Stimulated activated naive CD4-positive, alpha-beta T cell treated with Interleukin-2 at 50 U/mL for 16 hours (primary cell): Measurements from ENCODE around the gene GPR31.
"Not testable (repeated sequence)": the region's sequence is repeated elsewhere in the genome, so short reads cannot be mapped to it uniquely, and the experiment has no call there.

Source experiments
- DNase-seq: peaks from one replicate; lab custom pipeline; 2025; lab: John Stamatoyannopoulos, UW

The GPR31 gene

GRCh38 chr6:167167699-167168098, 9.9 kb upstream of the GPR31 start:
- DNase-seq: not testable (repeated sequence)

GRCh38 chr6:167165858-167166471, 8.2 kb upstream of the GPR31 start:
- no peak for DNase-seq

DNA sequence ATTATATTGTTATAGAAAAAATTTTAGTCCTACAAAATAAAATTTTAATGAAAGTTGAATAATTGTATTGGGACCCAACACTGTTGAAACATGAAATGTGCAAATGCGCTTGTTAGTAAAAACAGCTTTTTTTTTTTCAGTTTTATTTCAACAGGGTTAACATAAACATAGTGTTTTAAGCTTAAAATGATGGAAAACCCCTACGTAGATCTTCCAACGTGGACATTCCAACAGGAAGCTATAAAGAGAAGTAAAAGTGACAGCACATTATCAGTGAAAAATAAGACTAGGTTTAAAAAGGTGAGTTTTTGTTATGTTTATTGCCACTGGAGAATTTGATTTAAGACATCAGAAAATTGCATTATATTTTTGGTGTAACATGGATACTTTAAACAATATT, 6.5 kb upstream of the GPR31 start:
- no peak for DNase-seq

- no peak for DNase-seq
Observed at GRCh38 chr6:167163476-167164011, 5.8 kb upstream of the GPR31 start.

GRCh38 chr6:167162591-167162990, 4.8 kb upstream of the GPR31 start:
- DNase-seq: no peak

DNA sequence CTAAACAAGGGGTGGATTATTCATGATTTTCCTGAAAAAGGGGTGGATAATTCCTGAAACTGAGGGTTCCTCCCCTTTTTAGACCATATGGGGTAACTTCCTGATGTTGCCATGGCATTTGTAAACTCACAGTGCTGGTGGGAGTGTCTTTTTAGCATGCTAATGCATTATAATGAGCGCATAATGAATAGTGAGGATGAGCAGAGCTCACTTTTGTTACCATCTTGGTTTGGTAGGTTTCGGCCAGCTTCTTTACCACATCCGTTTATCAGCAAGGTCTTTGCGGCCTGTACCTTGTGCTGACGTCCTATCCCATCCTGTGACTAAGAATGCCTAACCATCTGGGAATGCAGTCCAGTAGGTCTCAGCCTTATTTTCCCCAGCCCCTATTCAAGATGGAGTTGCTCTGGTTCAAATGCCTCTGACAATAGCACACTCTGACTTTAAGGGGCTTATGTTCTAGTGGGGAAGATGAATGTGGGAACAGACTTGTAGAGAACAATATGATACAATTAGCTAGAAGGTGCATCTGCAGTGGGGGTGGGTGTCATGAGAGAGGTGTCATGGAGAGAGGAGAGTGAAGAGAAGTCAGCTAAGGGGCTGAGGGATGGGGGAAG, 4.2 kb upstream of the GPR31 start:
- DNase-seq: no peak

GRCh38 chr6:167157414-167157813, 366 bp downstream of the GPR31 start:
- DNase-seq: no peak

GRCh38 chr6:167154895-167155294, 2.9 kb downstream of the GPR31 start:
- DNase-seq: no peak

DNA sequence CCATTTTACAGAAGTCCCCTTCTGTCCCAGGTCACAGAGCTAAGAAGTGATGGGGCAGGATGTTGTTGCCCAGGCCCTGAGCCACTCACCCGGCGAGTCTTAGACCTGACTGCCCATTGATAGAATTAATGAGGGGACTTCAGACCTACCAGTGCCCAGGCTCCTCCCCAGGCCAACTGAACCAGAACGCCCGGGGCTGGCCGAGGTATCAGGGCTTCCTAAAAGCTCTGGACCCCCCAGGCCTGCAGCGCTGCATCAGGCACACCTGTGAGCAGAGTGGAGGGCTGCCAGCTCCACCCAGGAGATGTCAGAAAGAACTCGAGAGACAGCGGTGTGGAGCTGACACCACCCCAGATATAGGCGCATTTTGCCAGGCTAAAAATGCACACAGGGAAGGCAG, 3.5 kb downstream of the GPR31 start:
- no peak for DNase-seq

DNA sequence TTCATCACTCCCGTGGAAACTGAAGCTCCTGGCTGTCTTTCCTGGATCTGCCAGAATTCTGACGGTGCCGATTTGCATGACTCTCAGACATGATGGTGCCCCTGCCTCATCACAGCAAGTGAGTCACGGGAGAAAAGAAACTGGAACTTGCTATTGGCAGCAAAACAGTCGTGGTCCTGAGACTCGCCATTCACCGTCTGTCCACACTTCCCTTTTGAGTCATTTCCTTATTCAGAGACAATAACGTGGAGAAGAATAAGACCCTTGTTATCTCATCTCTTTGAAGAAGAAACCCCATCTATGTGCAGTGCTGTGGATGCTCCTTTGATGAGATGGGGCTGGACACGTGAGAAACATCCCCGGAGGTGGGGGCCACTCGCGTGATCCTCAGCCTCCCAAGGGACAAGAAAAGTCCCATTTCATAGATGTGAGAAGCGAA, 4.2 kb downstream of the GPR31 start:
- DNase-seq: peak; percentile 9

DNA sequence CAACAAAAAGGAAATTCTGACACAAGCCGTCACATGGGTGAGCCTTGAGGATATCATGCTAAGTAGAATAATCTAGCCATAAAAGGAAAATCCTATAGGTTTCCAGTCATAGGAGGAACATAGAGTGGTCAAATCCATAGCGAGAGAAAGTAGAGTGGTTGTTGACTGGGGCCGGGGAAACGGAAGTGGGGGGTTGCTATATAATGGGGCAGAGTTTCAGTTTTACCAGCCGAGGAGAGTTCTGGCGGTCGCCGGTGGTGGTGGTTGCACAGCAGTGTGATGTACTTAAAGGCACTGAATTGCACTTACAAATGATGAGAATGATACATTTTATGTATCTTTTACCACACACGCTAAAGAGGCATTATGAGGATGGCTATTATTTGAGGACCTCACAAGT, 4.9 kb downstream of the GPR31 start:
- peak; percentile 15 for DNase-seq

GRCh38 chr6:167151648-167152047, 6.1 kb downstream of the GPR31 start:
- DNase-seq: no peak

- peak; percentile 12 for DNase-seq
Observed at GRCh38 chr6:167150941-167151549, 6.7 kb downstream of the GPR31 start.

DNA sequence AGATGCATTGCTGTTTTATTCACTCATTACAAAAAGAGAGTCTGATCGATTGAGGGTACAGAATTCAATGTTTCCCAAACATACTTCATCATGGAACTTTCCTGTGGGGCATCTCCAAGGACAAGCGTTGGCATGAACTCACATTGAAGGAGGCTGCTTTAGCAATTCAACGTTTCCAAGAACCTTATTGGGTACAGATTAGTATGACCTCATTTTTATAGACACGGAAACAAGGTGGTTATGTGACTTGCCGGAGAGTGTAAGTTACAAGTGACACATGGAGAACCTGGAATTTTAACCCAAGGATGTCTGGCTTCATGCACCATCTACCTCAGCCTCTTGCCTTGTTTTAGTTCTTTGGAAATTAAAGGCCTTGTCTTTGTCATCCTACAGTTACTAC, 8.8 kb downstream of the GPR31 start:
- no peak for DNase-seq

- no peak for DNase-seq
Observed at GRCh38 chr6:167148021-167148420, 9.8 kb downstream of the GPR31 start.

GRCh38 chr6:167146977-167147376, 10.8 kb downstream of the GPR31 start:
- DNase-seq: no peak

- no peak for DNase-seq
Observed at GRCh38 chr6:167146135-167146534, 11.6 kb downstream of the GPR31 start.

- DNase-seq: no peak
Observed at GRCh38 chr6:167145461-167145860, 12.3 kb downstream of the GPR31 start.

DNA sequence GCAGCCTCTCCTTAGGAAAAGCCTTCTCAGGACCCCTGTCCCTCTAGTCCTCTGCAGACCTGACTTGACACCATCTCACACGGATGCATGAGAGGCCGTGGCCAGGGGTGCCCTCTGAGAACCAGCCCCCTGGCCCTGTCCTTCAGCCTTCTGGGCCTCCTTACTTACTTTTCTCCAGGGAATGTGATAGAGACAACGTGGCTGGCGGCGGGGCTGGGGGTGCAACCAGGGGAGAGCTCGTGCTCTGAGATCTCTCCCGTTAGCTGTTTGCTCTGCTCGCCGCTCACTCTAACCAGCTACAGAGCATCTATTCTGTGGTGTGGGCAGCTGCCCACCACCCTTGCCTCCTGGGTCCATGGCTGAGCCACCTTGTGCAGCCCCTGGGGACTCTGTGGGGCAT, 14.7 kb downstream of the GPR31 start:
- DNase-seq: no peak

- DNase-seq: no peak
Observed at GRCh38 chr6:167142433-167142761, 15.4 kb downstream of the GPR31 start.

DNA sequence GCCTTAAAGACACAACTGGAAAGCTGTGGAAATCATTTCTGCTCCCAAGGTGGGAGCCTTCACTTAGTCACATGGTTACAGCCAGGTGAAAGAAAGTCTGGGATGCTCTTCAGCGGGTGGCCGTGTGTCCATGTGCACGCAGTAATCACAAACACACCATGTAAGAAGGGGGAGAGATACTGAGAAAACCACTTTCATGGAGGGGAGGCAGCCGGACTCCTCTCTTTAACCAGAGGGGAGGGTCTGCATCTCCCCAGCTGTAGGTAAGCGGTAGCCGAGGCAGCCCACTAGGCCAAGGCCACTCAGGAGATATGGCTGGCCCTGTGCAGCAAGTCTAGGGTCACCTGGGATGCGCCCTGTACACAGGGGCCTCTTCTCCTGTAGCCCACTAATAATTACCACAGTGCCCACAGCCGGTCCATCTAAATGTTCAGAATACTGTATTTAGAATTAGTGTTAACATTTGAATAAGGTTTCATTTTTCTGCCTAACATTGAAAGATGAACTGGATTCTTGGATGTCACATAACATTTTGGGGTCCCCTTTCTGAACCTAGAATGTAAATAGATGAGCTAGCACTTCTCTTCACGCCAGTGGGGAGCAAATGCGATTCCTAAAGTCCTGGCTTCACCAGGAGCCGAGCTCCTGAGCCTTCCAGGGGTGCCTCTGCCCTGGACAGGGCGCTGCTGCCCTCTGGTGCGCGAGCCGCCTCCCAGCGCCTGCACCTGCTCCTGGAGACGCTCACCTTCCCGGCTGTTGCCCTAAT, 15.9 kb downstream of the GPR31 start:
- DNase-seq: peak; percentile 36

DNA sequence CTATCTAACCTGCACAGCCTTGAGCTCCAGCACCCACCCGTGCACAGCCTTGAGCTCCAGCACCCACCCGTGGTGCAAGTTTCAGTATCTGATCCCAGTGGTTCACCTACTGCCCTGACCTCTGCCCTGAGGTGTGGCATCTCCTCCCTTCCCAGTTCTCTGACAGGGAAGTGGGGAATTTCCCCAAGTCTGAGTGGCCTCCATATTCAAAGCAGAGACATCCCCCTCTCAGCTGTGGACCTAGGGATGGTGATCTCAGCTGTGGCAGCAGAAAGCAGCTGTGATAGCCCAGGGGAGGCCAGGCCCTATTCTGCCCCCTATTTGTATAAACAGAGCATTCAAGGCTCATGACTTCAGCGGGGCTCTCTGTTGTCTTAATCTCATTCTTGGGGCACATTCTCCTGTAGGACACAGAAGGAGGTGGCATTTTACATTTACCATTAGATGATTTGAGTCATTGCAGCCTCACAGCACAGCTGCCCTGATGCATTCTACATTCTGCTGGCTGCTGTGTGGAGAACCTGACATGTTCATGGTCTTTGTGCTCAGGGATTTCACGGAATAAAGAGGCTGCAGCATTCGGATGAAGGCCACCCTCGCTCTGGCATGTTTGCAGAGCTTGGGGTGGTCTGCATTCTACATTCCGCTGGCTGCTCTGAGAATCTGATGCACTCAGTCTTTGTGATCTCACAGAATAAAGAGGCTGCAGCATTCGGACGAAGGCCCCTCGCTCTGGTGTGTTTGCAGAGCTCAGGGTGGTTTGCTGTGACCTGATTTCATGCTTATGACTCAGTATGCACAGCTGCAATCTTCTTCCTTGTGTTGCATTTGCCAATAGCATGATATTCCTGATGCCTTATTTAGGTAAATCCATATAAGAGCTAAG, 16.9 kb downstream of the GPR31 start:
- DNase-seq: no peak
